DMS153 treated with DMSO at 0.1 percent for 48 hours (cell line): ENCODE data around the gene CREB3L1.
"Not testable (repeated sequence)": the region's sequence is repeated elsewhere in the genome, so short reads cannot be mapped to it uniquely, and the experiment has no call there.

Experiments used
- DNase-seq: peaks from one replicate; lab custom pipeline; 2025; ENCODE audit not compliant: unreplicated experiment; lab: John Stamatoyannopoulos, UW

Gene CREB3L1

GRCh38 chr11:46295312-46296058 lies 18.0 kb downstream of the CREB3L1 start:
- DNase-seq, result peak; percentile 42

- DNase-seq, result no peak
These were observed 18.6 kb downstream of the CREB3L1 start for GRCh38 chr11:46296059-46296527.

GRCh38 chr11:46296528-46297448 lies 19.3 kb downstream of the CREB3L1 start:
- DNase-seq, result no peak

DNA sequence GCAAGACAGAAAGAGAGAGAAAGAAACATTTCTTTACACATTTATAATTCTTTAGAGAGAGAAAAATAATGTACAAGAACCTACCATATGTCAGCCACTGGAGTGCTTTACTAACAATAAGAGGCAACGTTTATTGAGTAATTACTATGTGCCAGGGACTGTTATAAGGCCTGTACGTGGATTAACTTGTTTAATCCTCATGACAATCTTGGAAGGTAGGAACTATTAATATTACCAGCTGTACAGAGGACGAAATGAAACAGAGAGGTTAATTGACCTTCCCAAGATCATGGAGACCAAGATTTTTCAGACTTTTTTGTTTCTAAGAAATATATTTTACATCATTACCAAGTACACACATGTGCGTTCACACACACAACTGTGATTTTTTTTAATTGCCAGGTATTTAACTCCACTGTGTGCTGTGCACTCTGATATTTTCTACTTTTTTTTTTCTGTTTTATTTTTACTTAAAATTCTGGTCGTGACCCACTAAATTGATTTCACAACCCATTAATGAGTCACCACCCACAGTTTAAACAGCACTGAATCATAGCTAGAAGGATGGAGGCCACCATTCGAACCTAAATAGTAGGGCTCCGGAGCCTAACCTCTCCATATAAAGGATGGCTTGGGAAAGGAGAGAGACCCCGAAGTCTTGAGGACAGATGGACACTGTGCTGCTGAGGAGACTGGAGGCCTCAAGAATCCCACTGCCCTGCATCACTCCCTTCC lies 21.4 kb downstream of the CREB3L1 start:
- no peak for DNase-seq

GRCh38 chr11:46299451-46299961 lies 22.0 kb downstream of the CREB3L1 start:
- no peak for DNase-seq

DNA sequence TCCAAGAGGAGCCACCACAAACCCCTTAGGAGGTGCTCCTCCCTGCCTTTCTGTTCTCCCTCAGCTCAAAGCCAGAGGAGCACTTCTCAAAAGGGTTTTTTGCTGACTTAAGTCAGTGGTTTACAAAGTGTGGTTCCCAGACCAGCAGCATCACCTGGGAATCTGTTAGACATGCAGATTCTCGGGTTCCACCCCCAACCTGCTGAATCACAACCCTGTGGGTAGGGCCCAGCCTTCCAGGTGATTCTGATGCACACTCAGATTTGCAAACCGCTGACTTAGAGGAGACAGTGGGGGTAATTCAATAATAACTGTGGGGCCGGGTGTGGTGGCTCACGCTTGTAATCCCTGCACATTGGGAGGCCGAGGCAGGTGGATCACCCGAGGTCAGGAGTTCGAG lies 22.8 kb downstream of the CREB3L1 start:
- DNase-seq, result no peak

DNA sequence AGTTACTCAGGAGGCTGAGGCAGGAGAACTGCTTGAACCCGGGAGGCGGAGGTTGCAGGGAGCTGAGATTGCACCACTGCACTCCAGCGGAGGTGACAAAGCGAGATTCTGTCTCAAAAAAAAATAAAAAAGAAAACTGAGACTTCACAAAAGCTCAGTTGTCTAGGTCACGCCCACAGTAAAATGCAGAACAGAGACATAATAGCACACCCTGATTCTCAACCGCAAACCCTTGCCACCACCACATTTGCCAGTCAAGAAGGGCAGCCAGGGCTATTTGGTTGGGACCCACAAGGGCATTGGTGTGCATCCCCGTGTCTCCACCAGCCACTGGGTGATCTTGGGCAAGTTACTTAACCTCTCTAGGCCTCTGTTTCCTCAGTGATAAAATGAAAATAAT lies 25.4 kb downstream of the CREB3L1 start:
- no peak for DNase-seq

DNA sequence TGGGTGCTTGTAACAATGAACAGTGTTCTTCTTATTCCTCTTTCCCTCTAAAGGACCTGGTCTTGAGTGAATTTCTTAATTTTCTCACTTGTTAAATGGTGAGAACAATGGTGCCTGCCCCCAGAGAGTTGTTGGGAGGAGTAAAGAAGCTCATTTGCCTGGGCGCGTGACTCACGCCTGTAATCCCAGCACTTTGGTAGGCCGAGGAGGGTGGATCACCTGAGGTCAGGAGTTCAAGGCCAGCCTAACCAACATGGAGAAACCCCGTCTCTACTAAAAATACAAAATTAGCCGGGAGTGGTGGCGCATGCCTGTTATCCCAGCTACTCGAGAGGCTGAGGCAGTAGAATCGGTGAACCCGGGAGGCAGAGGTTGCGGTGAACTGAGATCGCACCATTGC lies 26.6 kb downstream of the CREB3L1 start:
- DNase-seq, result not testable (repeated sequence)

DNA sequence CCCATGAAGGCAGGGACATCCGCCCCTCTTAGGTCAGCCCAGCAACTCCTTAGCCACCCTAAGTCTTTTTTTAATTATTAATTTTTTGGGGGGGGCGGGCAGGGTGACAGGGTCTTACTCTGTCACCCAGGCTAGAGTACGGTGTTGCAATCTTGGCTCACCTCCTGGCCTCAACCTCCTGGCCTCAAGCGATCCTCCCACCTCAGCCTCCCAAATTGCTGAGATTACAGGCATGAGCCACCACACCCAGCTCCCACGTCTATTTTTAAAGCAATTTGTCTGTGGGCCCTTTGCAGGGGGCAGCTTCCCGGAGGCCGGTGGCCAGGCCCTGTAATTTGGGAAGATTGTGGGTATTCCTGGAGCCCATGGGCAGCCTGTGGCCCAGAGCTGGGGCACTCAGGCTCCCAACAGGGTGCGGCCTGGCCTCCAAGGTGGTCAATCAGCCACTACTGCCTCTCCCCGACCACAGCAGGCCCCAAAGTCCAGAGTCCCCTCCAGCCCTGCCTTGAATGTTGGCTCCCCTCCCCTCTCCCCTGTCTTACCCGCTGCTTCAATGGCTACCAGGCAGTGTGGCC lies 27.2 kb downstream of the CREB3L1 start:
- no peak for DNase-seq

DNA sequence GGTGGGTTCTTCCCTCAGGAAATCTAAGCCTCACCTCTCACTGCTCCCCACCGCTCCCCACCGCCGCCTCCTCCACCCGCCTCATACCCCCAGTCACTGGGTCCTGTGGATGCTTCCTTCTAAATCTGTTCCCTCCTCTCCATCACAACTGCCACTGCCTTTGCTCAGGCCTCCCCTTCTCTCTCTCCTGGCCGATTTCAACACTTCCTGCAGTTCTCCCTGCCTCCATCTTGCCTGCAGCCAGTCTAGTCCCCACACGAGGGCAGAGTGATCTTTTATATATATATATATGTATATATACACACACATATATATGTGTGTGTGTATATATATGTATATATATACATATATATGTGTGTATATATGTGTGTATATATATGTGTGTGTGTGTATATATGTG lies 27.8 kb downstream of the CREB3L1 start:
- DNase-seq, result no peak

GRCh38 chr11:46306296-46306853 lies 28.9 kb downstream of the CREB3L1 start:
- no peak for DNase-seq

- DNase-seq, result no peak
These were observed 29.9 kb downstream of the CREB3L1 start for GRCh38 chr11:46307369-46307768.

DNA sequence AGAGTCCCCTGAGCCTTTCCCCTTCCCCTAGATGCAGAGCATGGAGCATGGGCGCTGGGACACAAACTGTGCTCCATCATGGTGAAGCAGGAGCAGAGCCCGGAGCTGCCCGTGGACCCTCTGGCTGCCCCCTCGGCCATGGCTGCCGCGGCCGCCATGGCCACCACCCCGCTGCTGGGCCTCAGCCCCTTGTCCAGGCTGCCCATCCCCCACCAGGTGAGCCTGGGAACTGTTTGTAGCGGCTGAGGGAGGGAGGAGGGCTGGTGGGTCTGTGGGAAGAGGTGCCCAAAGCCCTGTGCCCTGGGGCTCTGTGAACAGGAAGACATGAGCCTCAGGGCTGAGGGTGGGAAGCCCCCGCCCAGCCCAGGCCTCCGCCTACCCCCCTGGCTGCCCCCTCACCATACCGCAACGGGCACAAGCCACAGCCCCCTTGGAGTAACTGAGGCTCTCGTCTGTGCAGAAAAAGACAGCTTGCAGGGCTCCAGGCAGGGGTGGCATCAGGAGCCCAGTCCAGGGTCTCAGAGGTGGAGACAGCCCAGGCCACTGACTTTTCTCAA lies 30.4 kb downstream of the CREB3L1 start:
- DNase-seq, result no peak

- no peak for DNase-seq
These were observed 31.4 kb downstream of the CREB3L1 start for GRCh38 chr11:46308631-46309419.

- no peak for DNase-seq
These were observed 32.4 kb downstream of the CREB3L1 start for GRCh38 chr11:46309814-46310259.

GRCh38 chr11:46315033-46315738 lies 37.7 kb downstream of the CREB3L1 start:
- no peak for DNase-seq

DNA sequence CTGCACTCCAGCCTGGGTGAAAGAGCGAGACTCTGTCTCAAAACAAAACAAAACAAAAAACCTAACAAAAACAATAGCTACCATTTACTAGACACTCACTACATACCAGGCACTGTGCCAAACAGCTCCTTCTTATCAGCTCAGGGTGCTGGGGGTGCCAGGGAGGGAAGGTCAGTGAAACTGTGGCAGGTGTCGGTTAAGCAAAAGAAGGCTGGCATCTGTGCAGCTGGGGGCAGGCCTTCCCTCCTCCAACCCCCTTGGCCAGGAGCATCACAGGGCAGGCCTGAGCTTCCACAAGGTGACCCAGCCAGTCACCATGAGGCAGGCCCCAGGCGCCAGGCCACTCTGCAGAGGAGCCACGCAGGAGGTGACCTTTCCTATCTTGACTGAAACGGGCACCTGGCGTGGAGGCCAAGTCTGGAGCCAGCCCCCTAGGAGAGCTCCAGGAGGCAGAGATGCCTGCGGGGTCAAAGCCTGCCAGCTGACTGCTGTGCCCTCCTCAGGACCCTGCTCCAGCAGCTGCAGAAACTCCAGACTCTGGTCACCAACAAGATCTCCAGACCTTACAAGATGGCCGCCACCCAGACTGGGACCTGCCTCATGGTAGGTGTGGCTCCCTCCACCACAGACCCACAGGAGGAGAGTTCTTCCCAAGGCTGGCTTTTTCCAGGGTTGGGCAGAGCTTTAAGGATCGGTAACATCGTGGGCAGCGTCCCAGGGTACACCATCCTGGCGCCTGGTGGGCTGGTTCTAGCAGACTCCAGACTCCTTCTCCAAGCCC lies 38.5 kb downstream of the CREB3L1 start:
- no peak for DNase-seq

GRCh38 chr11:46319074-46319453 lies 41.6 kb downstream of the CREB3L1 start:
- no peak for DNase-seq
